Measurements from ENCODE around the gene SERF1A. TPM values are rescaled to one million over a fixed set of nuclear protein-coding genes. Genes with fewer than 3 reads are reported as not detected.
"Not testable (repeated sequence)": the region's sequence is repeated elsewhere in the genome, so short reads cannot be mapped to it uniquely, and the experiment has no call there.

Gene SERF1A
- total and polyA plus RNA-seq, 2 of the 8 experiments (the other 6 are each of a cell fraction or from before 2014, with no cell fraction given): 4.0 to 17.2 TPM

DNA sequence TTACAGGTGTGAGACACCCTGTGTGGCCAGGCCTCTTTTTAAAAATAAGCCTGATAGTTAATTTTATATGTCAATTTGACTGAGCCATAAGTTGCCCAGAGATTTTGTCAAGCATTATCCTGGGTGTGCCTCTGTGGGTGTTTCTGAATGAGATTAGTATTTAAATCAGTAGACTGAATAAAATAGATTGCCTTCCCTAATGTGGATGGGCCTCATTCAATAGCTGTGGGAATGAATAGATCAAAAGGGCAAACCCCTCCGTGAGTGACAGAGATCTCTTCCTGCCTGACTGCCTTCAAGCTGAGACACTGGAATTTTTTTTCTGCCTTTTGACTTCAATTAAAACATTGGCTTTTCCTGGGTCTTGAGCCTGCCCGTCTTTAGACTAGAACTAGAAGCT, 33.7 kb upstream of the SERF1A start:
- H3K79me1 ChIP-seq (ENCODE audit: low read depth, low read length); H4K20me1 ChIP-seq (replicated peaks in 1 of 2; ENCODE audit: control insufficient read depth in 1 of 2, insufficient read depth in 2 of 2, low read length in 2 of 2); H3K56ac ChIP-seq (replicated peaks; ENCODE audit: insufficient read length, low read depth, low read length); H2BK15ac ChIP-seq (ENCODE audit: low read length); DNase-seq (ENCODE audit: low read depth in 1 of 2, low spot score in 2 of 2); H4K5ac ChIP-seq (ENCODE audit: insufficient read length, low read depth, low read length); H3K9ac ChIP-seq (replicated peaks in 1 of 4; ENCODE audit: extremely low read depth in 1 of 4, low read depth in 3 of 4, low read length in 3 of 4); H2AK5ac ChIP-seq (ENCODE audit: low read depth, low read length); H3K9me3 ChIP-seq (ENCODE audit: insufficient read depth in 2 of 2, low read depth in 1 of 2, low read length in 1 of 2); H2BK5ac ChIP-seq (ENCODE audit: low read depth, low read length); H3K4me1 ChIP-seq (replicated peaks in 1 of 4; ENCODE audit: control insufficient read depth in 3 of 4, insufficient read depth in 4 of 4, low read length in 3 of 4); H2BK12ac ChIP-seq (ENCODE audit: low read depth, low read length); H3K4me3 ChIP-seq (ENCODE audit: extremely low read depth in 1 of 4, insufficient read depth in 2 of 4, low read depth in 3 of 4, low read length in 4 of 4); H3K36me3 ChIP-seq (ENCODE audit: control insufficient read depth in 2 of 4, insufficient read depth in 4 of 4, low read length in 3 of 4); H4K91ac ChIP-seq (replicated peaks; ENCODE audit: insufficient read length, low read length); H4K8ac ChIP-seq (ENCODE audit: extremely low read depth, insufficient read depth, low read length); H3K14ac ChIP-seq (ENCODE audit: insufficient read length); H3K23ac ChIP-seq (ENCODE audit: insufficient read length); H3K27me3 ChIP-seq (replicated peaks in 1 of 4; ENCODE audit: control insufficient read depth in 3 of 4, extremely low read depth in 1 of 4, insufficient read depth in 3 of 4, low read length in 3 of 4); H3K18ac ChIP-seq (ENCODE audit: extremely low read depth, low read length); FAIRE-seq; H2AFZ ChIP-seq (ENCODE audit: low read length); H2BK20ac ChIP-seq (ENCODE audit: low read length); H3K4me2 ChIP-seq (ENCODE audit: insufficient read depth in 1 of 2, low read depth in 2 of 2, low read length in 2 of 2); POLR2A ChIA-PET (ENCODE audit: partially characterized antibody); CTCF ChIA-PET (ENCODE audit: partially characterized antibody); H3K27ac ChIP-seq (ENCODE audit: low read depth, low read length); H3K4ac ChIP-seq (replicated peaks; ENCODE audit: insufficient read length, low read depth, low read length); H3K79me2 ChIP-seq (ENCODE audit: control insufficient read depth in 1 of 2, insufficient read depth in 2 of 2, low read length in 2 of 2); H3K23me2 ChIP-seq (ENCODE audit: low read depth, low read length); H2BK120ac ChIP-seq (replicated peaks; ENCODE audit: low read depth, low read length): not testable (repeated sequence)
- no CpG with 5 or more reads among the region's 2 CpGs for WGBS, 2 experiments (ENCODE audit: extremely low coverage in 1 of 2, insufficient coverage in 1 of 2, insufficient read length in 1 of 2, insufficient replicate concordance in 2 of 2, low coverage in 1 of 2, low lambda C conversion rate in 2 of 2, missing lambda C conversion rate in 1 of 2)

DNA sequence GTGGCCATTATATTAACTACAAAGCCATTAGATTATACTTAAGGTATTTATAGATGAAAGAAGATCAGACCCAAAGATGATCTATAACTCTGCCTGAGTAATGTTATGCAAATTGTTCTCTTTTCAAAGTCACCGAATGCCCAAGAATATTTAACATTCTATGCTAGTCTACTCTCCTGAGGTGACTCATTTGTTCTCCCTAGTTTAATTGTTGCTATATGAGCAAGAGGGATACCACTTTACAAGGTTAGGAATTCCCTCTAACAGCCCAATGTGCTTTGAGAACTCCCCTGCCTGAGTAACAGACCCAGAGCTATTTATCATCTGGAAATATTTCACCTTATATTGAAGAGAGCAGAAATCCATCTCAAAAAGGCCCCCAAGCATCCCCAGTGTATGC, 29.8 kb upstream of the SERF1A start:
- DNase-seq (ENCODE audit: low read depth in 1 of 2, low spot score in 2 of 2); H3K9ac ChIP-seq (replicated peaks in 1 of 4; ENCODE audit: extremely low read depth in 1 of 4, low read depth in 3 of 4, low read length in 3 of 4); H3K36me3 ChIP-seq (ENCODE audit: control insufficient read depth in 2 of 4, insufficient read depth in 4 of 4, low read length in 3 of 4); H3K27me3 ChIP-seq (replicated peaks in 1 of 4; ENCODE audit: control insufficient read depth in 3 of 4, extremely low read depth in 1 of 4, insufficient read depth in 3 of 4, low read length in 3 of 4); H3K9me3 ChIP-seq (ENCODE audit: insufficient read depth in 2 of 2, low read depth in 1 of 2, low read length in 1 of 2); H3K4ac ChIP-seq (replicated peaks; ENCODE audit: insufficient read length, low read depth, low read length); H2BK15ac ChIP-seq (ENCODE audit: low read length); H3K56ac ChIP-seq (replicated peaks; ENCODE audit: insufficient read length, low read depth, low read length); H3K4me2 ChIP-seq (ENCODE audit: insufficient read depth in 1 of 2, low read depth in 2 of 2, low read length in 2 of 2); H4K20me1 ChIP-seq (replicated peaks in 1 of 2; ENCODE audit: control insufficient read depth in 1 of 2, insufficient read depth in 2 of 2, low read length in 2 of 2); H3K14ac ChIP-seq (ENCODE audit: insufficient read length); H2AK5ac ChIP-seq (ENCODE audit: low read depth, low read length); POLR2A ChIA-PET (ENCODE audit: partially characterized antibody); H3K4me1 ChIP-seq (replicated peaks in 1 of 4; ENCODE audit: control insufficient read depth in 3 of 4, insufficient read depth in 4 of 4, low read length in 3 of 4); H4K5ac ChIP-seq (ENCODE audit: insufficient read length, low read depth, low read length); H3K23me2 ChIP-seq (ENCODE audit: low read depth, low read length); H2BK5ac ChIP-seq (ENCODE audit: low read depth, low read length); CTCF ChIA-PET (ENCODE audit: partially characterized antibody); H3K79me2 ChIP-seq (ENCODE audit: control insufficient read depth in 1 of 2, insufficient read depth in 2 of 2, low read length in 2 of 2); FAIRE-seq; H2BK120ac ChIP-seq (replicated peaks; ENCODE audit: low read depth, low read length); H4K91ac ChIP-seq (replicated peaks; ENCODE audit: insufficient read length, low read length); H3K27ac ChIP-seq (ENCODE audit: low read depth, low read length); H3K23ac ChIP-seq (ENCODE audit: insufficient read length); H3K18ac ChIP-seq (ENCODE audit: extremely low read depth, low read length); H2AFZ ChIP-seq (ENCODE audit: low read length); H3K4me3 ChIP-seq (ENCODE audit: extremely low read depth in 1 of 4, insufficient read depth in 2 of 4, low read depth in 3 of 4, low read length in 4 of 4); H3K79me1 ChIP-seq (ENCODE audit: low read depth, low read length); H2BK12ac ChIP-seq (ENCODE audit: low read depth, low read length); H4K8ac ChIP-seq (ENCODE audit: extremely low read depth, insufficient read depth, low read length); H2BK20ac ChIP-seq (ENCODE audit: low read length): not testable (repeated sequence)
- no CpG with 5 or more reads among the region's 1 CpG for WGBS, 2 experiments (ENCODE audit: extremely low coverage in 1 of 2, insufficient coverage in 1 of 2, insufficient read length in 1 of 2, insufficient replicate concordance in 2 of 2, low coverage in 1 of 2, low lambda C conversion rate in 2 of 2, missing lambda C conversion rate in 1 of 2)

Measured in H1 (cell line).